ENCODE data around the gene SLC17A9. TPM values are rescaled to one million over a fixed set of nuclear protein-coding genes. Genes with fewer than 3 reads are reported as not detected.

SLC17A9 gene
- total and polyA plus RNA-seq, 7 donors = 0.32 to 1.0 (median 0.88) TPM

DNA sequence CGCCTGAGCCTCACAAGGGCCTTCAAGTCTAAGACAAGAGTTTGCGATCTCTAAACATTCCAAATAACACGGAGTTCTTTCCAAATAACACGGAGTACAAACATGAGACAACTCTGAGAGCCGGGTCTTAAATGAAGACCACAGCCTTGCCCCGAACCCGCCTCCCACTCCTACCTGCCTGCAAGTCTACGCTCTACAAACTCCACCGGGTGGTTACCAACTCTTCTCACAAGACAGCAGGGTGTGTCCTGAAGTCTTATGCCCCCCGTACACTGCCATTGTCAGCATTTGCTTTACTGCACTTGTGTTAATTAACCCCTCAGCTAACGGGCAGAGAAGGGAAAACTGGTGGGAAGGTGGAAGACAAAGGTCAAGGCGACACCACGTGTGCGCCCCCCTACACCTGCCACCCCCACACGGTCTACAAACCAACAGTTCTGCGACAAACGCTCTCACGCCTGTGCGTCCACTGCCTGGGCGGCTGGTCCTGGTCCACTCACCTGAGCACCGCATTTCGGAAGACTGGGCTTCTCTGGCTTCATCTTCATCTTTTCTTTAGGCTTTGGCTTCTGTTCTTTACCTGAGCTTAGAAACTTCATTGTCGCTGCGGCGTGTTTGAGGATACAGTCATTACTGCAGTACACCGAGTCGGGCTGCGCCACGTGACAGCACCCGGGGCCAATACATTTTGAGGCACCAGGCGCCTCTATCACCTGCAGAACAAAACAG is 45.7 kb upstream of the SLC17A9 start:
- 91% methylated on average over 31 of the region's 31 CpGs for WGBS, 3 donors
- peak overlapping the region; percentile 58 for H3K27ac ChIP-seq
- H3K4me1 ChIP-seq = peaks cover 4% of the 10 kb centered on the region
- intact Hi-C loops (cut with DNase I) = no loop called here
- no peaks in the 10 kb centered on the region for H3K9me3 ChIP-seq
- no peak overlapping the region for H3K4me3 ChIP-seq
- H3K27me3 ChIP-seq (ENCODE audit: insufficient read depth in 3 of 3, low read length in 2 of 3) = no peaks in the 10 kb centered on the region
- DNase-seq (no peak), ATAC-seq (peak in 3 of 4 donors; percentile 3 to 12 (median 9))
- H3K36me3 ChIP-seq (ENCODE audit: insufficient read depth in 1 of 2, low read depth in 1 of 2) = peaks cover 17 to 100% of the 10 kb centered on the region in 2 donors
- TF ChIP-seq, protein P1, sequence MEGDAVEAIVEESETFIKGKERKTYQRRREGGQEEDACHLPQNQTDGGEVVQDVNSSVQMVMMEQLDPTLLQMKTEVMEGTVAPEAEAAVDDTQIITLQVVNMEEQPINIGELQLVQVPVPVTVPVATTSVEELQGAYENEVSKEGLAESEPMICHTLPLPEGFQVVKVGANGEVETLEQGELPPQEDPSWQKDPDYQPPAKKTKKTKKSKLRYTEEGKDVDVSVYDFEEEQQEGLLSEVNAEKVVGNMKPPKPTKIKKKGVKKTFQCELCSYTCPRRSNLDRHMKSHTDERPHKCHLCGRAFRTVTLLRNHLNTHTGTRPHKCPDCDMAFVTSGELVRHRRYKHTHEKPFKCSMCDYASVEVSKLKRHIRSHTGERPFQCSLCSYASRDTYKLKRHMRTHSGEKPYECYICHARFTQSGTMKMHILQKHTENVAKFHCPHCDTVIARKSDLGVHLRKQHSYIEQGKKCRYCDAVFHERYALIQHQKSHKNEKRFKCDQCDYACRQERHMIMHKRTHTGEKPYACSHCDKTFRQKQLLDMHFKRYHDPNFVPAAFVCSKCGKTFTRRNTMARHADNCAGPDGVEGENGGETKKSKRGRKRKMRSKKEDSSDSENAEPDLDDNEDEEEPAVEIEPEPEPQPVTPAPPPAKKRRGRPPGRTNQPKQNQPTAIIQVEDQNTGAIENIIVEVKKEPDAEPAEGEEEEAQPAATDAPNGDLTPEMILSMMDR (IDR thresholded peaks at IDR 0.05) = no peak

DNA sequence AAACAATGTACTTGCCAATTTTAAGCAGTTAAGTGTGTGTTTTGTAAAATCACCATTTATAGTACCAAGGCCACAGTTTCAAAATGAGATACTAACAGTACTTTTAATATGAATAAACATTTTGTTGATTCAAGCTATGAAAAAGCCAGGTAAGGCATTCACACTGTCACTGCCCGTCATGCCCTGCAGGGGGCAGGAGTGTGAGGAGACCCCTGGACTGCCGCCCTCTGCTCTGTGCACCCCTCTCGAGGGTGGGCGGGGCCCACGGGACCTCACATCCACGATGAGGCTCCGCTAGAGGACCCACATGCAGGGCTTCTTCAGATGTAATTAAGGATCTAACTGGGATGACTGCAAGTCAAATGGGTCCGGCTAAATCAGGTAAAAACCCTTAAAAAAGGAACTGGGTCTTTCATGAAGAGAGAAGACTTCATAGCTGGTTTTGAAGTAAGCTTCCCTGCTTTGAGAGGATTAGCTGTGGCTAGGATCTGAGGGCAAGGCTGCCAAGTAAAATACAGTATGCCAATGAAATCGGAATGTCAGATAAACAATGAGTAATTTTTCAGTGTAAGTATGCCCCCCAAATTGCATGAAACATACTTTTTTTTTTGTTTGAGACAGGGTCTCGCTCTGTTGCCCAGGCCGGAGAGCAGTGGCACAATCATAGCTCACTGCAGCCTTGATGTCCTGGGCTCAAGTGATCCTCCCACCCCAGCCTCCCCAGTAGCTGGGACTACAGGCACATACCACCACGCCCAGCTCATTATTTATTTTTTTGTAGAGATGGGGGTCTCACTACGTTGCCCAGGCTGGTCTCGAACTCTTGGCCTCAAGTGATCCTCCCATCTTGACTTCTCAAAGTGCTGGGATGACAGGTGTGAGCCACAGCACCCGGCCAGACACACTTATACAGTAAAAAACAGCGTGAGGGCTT is 44.9 kb upstream of the SLC17A9 start:
- peaks cover 4% of the 10 kb centered on the region for H3K4me1 ChIP-seq
- H3K9me3 ChIP-seq = no peaks in the 10 kb centered on the region
- H3K4me3 ChIP-seq = no peak overlapping the region
- DNase-seq (no peak), ATAC-seq (peak in 2 of 4 donors; percentile 36 to 44)
- TF ChIP-seq, protein P1 (IDR thresholded peaks at IDR 0.05) = peak; percentile 31
- H3K27me3 ChIP-seq (ENCODE audit: insufficient read depth in 3 of 3, low read length in 2 of 3) = no peaks in the 10 kb centered on the region
- 69 to 74% (median 73%) methylated on average over 16 of the region's 16 CpGs for WGBS, 3 donors
- peaks cover 17 to 100% of the 10 kb centered on the region in 2 donors for H3K36me3 ChIP-seq (ENCODE audit: insufficient read depth in 1 of 2, low read depth in 1 of 2)
- intact Hi-C loops (cut with DNase I) = no loop called here
- H3K27ac ChIP-seq = no peak overlapping the region

DNA sequence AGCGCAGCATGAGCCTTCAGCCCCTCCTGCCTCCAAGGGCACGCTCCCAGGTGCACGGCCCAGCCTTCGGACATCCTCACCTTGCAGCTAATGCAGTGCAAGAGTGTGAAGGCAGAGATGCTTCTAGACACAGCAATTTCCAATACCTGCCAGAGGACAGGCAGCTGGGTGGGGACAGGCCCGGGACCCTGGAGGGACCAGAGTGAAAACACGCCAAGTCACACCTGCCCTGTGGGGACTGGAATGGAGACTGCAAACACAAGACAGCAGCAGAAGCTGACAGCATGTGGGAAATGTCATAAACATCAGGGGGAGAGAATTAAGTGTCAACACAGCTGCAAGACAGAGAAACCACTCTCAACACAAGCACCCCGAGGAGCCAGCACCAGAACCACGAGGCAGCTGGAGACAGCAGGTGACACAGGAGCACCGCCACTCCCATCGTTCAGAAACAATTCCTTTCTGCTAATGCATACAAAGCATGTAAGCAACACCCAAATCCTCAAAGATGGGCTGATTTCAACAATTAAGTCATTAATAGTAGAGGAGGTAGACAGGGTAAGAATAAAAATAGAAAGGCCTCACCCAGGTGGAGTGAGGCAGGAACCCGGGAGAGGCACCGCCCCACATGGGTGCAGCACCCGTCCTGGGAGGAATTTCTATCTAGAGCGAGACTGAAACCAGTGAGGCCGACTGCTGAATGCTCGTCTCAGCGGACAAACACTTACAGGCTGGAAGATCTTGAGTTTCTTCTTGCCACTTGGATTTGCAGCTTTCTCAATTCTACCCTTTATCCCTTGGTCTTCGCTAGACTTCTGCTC is 43.3 kb upstream of the SLC17A9 start:
- TF ChIP-seq, protein P1 (IDR thresholded peaks at IDR 0.05) = no peak
- DNase-seq = no peak

DNA sequence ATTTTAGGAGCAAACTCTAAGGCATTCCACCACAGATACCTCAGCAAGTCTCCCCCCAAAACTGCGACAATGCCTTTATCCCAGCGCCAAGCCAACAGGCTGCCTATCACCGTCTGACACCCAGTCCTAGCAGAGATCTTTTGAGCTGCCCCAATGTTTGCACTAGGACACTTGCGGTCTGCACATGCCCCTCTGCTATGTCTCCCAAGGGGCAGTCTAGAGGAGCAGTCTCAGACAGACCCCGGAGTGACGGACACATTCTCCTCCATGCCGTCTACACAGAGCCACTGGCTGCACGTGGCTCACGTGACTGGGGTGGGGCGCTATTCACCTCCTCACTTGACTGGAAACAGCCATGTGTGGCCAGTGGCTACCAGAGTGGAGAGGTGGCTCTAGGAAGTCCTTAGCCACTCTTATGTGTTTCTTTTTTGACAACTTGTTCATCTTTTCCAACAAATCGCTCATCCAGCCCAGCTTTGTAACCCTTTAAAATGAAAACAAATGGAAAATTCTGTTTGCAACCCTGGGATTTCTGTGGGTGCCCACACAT is 42.2 kb upstream of the SLC17A9 start:
- no peak for DNase-seq
- H3K4me3 ChIP-seq = no peak overlapping the region
- H3K9me3 ChIP-seq = no peaks in the 10 kb centered on the region
- no peak overlapping the region for H3K27ac ChIP-seq
- no peak for ATAC-seq
- intact Hi-C loops (cut with DNase I) = no loop called here
- peaks cover 12 to 88% of the 10 kb centered on the region in 2 donors for H3K36me3 ChIP-seq (ENCODE audit: insufficient read depth in 1 of 2, low read depth in 1 of 2)
- peaks cover 23% of the 10 kb centered on the region for H3K4me1 ChIP-seq
- 89 to 92% (median 89%) methylated on average over 11 of the region's 11 CpGs for WGBS, 3 donors
- no peaks in the 10 kb centered on the region for H3K27me3 ChIP-seq (ENCODE audit: insufficient read depth in 3 of 3, low read length in 2 of 3)
- TF ChIP-seq, protein P1 (IDR thresholded peaks at IDR 0.05) = no peak

More for the DNA sequence above, 43.3 kb upstream of the SLC17A9 start:
- intact Hi-C loops (cut with DNase I) = no loop called here
- H3K27ac ChIP-seq = no peak overlapping the region
- peaks cover 14 to 99% of the 10 kb centered on the region in 2 donors for H3K36me3 ChIP-seq (ENCODE audit: insufficient read depth in 1 of 2, low read depth in 1 of 2)
- H3K4me3 ChIP-seq = no peak overlapping the region
- no peak for ATAC-seq
- peaks cover 11% of the 10 kb centered on the region for H3K4me1 ChIP-seq
- no peaks in the 10 kb centered on the region for H3K27me3 ChIP-seq (ENCODE audit: insufficient read depth in 3 of 3, low read length in 2 of 3)
- 78 to 83% (median 82%) methylated on average over 18 of the region's 18 CpGs for WGBS, 3 donors
- no peaks in the 10 kb centered on the region for H3K9me3 ChIP-seq

Data from psoas muscle (tissue), 8 donors.